Measurements from ENCODE around the gene PGPEP1. TPM values are rescaled to one million over a fixed set of nuclear protein-coding genes. Genes with fewer than 3 reads are reported as not detected.
A peak's percentile ranks its signal among the peaks of the same experiment; 100 is the strongest.
"Not testable (repeated sequence)": the region's sequence is repeated elsewhere in the genome, so short reads cannot be mapped to it uniquely, and the experiment has no call there.

The PGPEP1 gene
- total RNA-seq, 1 donor from 2014 or later: 48.5 TPM

DNA sequence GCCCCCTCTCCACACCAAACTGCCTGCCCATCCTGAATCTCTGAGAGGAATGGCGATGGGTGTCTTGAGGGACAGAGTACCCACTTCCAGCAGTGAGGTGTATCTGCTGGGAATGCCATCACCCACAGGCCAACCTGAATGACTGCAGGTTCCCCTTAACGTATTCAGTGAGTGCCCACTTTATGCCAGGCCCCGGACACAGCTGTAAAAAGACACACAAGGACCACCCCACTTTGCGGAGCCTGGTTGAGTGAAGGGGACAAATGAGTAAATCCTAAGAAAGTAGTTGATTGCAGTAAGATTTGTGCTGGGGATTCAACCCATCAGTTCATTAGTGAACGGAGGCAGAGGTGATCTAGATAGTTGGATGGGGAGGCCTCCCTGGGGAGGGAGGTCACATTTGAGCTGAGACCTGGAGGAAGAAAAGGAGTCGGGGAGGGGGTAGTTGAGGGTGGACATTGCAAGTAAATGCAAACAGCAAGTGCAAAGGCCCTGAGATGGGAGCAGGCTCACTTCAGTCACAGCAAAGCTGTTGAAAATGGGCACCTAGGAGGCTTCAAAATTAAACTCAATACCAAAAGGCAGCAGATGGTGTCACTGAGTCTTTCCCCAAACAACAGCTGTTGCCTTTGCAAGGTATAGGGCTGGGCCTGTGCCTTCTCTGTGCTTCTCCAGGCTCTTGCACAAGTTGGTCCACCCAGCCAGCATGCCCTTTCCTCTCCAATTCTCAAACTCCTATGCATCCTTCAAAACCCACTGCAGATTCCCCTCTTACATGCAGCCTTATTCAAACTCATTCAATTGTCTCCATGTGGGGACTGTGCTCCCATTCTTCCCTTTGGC is 49.9 kb downstream of the PGPEP1 start:
- no peak for DNase-seq (ENCODE audit: low spot score)

DNA sequence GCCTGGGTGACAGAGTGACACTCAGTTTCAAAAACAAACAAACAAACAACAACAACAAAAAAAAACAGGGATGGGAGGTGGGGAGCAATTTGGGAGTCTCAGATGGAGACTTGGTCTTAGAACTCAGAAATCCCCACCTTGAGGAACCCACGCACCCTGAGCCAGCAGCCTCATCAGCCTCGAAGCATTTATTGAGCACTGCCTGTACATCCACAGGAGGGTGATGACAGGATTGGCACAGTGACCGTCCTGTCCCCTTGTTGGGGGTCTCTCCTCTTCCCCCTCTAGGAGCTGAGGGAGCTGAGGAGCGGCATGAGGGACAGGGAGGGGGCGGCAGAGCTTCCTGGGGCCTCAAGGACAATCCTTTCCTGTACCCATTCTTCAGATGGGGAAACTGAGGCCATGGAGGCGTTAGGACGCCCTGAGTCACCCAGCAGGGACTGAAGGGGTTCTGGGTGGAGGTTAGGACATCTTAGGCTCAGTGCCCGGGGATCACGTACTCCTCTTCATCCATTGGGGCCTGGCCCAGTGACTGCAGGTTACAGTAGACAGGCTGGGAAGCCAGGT is 51.2 kb downstream of the PGPEP1 start:
- no peak for DNase-seq (ENCODE audit: low spot score)

DNA sequence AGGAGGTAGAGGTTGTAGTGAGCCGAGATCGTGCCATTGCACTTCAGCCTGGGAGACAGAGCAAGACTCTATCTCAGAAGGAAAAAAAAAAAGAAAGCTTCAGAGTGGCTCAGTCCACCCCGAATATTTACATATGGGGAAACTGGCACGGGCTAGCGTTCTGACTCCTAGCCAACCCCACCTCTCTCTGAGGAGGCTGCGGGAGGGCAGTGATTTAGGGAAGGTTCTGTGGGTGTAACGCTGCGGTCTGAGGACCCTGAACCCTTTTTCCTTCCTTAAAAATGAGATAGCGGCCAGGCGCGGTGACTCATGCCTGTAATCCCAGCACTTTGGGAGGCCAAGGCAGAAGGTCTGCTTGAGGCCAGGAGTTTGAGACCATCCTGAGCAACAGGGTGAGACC is 52.0 kb downstream of the PGPEP1 start:
- no peak for DNase-seq (ENCODE audit: low spot score)

DNA sequence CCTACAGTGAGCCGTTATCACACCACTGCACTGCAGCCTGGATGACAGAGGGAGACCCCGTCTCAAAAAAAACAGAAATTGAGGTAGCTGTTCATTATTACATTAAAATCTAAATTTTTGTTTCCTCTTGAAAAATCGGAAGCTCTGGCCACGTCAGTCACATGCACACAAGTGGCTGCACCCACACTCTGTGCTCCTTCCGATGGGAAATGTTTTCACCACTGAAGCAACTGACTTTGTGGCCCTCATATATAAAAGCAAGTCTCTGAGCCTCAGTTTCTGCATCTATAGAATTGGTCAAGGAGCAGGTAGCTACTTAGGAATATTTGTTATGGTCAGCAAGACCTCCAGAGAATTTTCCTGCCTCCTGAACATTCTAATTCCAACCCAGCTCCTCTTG is 52.5 kb downstream of the PGPEP1 start:
- DNase-seq (ENCODE audit: low spot score): no peak

DNA sequence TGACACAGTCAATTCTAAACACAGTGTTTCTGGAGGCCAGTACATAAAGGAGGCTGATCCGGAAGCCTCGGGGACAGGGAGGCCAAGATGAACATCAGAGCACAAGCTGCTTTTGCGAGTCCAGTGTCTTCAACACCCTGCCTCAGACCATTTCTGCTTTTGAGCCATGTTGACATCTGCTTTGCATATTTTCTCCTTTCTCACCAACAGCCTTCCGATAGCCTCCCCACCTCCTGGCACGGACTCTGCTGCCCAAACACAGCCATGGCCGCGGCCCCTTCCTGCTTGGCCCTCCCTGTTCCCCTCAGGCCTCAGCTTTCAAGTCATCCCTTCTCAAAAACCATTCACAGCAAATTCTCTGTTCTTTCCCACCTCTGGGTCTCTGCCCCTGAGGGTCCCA is 53.4 kb downstream of the PGPEP1 start:
- DNase-seq (ENCODE audit: low spot score): no peak

DNA sequence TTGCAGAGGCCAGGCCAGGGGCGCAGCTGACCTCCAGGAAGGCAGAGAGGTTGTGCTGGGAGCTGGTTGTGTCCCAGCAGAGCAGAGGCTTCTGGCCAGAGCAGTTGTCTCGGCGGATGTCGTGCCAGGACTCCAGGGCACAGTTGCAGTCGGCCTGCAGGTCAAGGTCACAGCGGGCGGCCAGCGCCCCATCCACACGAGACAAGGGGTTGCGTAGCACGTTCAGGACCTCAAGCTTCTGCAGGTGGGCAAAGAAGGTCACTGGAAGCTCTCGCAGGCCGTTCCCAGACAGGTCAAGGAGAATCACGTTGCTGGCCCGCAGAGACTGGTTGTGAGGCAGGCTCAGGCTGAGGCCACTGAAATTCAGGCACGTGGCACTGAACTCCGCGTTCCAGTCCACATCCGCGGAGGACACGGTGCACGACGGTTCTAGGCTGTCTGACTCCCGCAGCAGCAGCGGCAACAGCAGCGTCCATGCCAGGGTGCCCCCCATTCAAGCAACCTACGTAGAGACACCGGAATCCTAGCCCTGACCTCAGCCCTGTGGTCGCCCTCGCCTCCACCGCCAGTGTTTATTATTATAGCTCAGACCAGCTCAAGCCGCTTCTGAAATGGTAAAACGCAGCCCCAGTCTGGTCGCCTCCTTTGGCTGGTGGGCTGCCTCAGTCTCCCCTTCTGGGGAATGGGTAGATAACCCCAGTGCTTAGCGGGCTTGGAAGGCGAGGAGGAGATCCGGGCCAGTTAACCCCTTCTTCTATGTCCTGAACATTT is 56.3 kb downstream of the PGPEP1 start:
- DNase-seq (ENCODE audit: low spot score): no peak

DNA sequence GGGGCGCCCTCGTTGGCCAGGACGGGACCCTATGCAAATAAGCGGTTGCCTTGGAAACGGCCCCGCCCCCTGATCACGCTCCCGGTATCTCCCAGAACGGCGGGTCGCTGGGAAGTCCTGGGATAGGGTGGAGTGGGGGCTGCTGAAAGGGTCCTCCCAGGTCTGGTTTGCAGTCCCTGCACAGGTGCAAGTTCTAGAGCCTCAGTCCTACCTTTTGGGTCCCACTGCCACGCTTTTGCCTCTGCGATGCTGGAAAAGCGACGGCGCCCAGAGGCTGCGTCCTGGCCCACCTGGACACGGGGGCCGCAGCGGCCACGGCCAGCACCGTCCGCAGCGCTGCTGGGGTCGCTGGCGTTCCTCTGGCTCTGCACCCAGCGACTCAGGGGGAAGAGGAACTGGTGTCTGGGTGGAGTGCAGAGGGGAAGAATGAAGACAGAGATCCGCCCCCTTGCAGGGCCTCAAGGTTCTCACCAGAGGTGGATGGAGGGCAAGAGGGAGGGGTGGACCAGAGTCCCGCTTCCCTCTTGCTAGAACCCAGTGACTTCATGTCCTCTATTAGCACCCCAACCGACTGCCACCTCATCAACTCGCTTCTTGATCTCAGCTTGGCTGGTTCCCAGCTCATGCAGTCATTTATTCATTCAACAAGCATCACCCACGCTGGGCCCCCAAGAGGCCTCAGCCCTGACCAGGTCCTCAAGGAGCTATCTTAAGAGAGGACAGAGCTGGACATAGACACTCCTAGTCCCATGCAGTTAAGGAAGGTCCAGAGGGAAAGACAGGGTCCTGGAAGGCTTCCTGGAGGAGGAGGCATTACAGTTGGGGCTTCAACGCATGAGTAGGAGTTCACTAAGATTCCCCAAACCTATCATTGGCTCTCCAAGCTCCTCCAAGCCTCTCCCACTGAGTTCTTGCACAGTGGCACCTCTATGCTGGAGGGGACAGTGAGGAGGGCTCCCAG is 57.1 kb downstream of the PGPEP1 start, which contains the start of gene LRRC25:
Gene LRRC25 (minus strand): TSS at position 381 of the 961 bp plus-strand sequence. CDS start 659 bp downstream, outside the sequence.
- DNase-seq (ENCODE audit: low spot score): no peak

DNA sequence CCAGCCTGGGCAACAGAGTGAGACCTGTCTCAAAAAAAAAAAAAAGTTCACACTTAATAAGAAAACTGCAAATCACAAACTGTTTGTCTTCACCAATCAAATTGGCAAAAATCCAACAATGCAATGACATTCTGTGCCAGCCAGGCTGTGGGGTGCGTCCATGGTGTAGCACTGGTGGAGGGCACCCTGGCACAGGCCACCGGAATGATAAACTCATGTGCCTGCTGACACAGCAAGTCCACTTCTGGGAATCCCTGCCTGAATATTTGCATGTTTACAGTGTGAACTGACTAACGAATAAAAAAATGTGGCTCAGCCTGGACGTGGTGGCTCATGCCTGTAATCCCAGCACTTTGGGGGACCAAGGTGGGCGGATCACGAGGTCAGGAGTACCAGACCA is 58.6 kb downstream of the PGPEP1 start:
- DNase-seq (ENCODE audit: low spot score): peak; percentile 69

DNA sequence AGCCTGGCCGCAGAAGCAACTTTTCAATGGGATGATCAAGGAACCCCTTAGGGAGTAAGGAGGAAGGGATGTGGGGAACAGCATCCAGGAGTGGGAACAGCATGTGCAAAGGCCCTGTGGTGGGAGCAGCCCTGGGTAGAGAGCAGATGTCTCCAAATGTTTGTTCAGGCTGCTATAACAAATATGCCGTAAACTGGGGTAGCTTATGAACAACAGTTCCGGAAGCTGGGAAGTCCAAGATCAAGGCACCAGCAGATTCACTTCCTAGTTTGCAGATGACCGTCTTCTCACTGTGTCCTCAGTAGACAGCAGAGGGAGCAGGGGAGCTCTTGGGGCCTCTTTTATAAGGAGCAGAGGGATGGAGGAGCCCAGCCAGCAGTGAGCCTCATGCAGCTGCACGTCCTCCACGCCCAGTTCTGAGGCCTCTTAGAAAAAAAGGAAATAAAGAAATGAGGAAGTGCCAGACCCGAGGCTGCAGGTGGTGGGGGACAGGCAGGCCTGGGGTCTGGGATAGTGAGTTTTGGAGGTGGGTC is 61.2 kb downstream of the PGPEP1 start:
- peak; percentile 73 for DNase-seq (ENCODE audit: low spot score)

DNA sequence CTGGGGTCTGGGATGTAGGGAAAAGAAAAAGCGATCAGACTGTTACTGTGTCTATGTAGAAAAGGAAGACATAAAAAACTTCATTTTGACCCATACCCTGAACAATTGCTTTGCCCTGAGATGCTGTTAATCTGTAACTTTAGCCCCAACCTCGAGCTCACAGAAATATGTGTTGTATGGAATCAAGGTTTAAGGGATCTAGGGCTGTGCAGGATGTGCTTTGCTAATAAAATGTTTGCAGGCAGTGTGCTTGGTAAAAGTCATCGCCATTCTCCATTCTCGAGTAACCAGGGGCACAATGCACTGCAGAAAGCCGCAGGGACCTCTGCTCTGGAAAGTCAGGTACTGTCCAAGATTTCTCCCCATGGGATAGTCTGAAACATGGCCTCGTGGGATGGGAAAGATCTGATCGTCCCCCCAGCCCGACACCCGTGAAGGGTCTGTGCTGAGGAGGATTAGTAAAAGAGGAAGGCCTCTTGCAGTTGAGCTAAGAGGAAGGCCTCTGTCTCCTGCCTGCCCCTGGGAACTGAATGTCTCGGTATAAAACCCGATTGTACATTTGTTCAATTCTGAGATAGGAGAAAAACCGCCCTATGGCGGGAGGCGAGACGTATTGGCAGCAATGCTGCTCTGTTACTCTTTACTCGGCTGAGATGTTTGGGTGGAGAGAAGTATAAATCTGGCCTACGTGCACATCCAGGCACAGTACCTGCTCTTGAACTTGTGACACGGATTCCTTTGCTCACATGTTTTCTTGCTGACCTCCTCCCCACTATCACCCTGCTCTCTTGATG is 62.3 kb downstream of the PGPEP1 start:
- not testable (repeated sequence) for DNase-seq (ENCODE audit: low spot score)

DNA sequence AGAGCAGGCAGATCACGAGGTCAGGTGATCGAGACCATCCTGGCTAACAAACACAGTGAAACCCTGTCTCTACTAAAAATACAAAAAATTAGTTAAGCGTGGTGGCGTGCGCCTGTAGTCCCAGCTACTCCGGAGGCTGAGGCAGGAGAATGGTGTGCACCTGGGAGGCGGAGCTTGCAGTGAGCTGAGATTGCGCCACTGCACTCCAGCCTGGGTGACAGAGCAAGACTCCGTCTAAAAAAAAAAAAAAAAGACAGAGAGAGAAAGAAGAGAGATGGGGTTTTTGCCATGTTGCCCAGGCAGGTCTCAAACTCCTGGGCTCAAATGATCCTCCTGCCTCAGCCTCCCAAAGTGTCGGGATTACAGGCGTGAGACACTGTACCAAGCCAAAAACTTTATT is 65.4 kb downstream of the PGPEP1 start:
- not testable (repeated sequence) for DNase-seq (ENCODE audit: low spot score)

DNA sequence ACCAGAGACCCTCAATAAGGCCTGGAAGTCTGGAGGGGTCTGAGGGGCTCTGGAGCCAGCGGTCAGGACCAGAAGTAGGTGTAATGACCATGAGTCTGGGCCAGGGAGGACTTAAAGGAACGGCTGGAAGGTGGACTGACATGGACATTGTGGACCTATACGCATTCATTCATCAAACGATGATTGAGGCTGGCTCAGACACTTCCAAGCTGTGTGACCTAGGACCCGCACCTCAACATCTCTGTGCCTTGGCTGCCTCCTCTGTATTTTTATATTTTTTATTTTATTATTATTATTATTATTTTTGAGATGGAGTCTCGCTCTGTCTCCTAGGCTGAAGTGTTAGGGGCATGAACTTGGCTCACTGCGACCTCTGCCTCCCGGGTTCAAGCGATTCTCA is 66.4 kb downstream of the PGPEP1 start:
- no peak for DNase-seq (ENCODE audit: low spot score)

DNA sequence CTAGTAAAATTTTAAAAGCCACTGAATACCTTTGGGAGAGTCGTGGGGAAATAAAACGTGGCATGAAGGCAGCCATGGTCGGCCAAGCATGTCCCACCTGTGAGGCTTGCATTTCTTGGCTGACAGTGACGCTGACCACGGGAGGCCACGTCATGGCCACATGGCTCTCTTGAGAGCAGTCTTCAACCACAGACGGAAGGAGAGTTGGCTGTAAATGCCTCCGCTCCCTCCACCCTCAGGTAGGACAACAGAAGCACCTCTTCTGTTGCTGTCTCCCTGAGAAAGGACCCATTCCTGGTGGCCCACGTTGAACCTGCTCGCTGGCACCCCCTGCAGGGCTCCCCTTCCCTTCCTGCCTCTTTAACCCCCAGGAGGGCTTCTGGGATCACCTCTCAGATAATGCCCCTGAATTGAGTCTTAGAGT is 67.7 kb downstream of the PGPEP1 start:
- DNase-seq (ENCODE audit: low spot score): no peak

DNA sequence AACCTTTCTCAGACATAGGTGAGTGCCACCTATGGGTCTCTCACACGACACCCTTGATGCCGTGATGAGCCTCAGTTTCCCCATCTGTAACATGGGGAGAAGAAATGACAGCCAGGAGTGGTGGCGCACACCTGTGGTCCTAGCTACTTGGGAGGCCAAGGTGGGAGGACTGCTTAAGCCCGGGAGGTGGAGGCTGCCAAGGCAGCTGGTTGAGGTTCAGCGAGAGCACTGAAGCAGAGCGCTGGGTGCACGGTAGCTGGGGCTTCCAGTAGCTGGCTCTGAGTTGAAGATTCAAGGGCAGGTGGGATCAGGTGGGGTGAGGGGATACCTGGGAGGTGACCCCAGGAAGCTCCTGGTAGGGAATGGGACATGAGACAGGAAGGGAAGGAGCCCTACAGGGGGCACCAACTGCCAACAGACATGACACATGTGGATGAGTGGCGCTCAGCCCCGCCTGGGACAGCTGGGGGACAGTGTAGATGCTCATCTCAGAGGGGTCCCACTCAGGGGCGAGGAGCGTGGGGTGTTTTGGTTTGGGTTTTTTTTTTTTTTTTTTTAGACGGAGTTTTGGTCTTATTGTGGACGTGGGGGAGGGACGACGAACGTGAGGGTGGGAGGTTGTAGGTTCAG is 72.3 kb downstream of the PGPEP1 start:
- DNase-seq (ENCODE audit: low spot score): no peak

DNA sequence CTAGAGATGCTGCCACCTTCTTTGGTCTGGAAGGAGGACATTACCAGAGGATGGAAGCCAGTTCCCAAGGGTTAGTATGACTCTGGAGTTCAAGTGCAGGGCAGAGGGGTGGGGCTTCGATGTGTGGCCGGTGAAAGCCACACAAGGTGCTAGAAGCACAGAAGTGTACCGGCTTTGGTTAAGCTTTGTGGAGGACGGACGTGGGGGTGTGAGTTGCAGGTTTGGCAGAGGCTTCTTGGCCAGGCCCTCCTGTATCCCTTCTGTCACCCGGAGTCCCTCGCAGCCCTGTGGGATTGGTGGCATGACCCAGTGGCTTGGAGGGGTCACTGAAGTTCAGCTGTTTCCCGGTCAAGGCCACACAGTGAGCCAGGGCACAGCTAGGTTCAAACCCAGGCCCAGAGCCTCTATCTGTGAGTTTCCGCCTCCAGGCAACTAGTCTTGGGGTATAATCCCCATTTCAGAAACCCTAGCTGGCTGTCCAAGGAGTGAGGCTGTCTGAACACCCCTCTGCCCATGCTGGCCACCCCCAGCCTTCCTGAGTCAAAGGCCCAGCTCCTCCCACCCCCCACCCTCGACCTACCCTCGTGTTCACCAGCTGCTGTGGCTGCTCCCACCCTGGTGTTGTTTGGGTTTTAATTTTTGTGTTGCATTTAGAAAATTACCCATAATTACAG is 74.2 kb downstream of the PGPEP1 start:
- DNase-seq (ENCODE audit: low spot score): no peak

DNA sequence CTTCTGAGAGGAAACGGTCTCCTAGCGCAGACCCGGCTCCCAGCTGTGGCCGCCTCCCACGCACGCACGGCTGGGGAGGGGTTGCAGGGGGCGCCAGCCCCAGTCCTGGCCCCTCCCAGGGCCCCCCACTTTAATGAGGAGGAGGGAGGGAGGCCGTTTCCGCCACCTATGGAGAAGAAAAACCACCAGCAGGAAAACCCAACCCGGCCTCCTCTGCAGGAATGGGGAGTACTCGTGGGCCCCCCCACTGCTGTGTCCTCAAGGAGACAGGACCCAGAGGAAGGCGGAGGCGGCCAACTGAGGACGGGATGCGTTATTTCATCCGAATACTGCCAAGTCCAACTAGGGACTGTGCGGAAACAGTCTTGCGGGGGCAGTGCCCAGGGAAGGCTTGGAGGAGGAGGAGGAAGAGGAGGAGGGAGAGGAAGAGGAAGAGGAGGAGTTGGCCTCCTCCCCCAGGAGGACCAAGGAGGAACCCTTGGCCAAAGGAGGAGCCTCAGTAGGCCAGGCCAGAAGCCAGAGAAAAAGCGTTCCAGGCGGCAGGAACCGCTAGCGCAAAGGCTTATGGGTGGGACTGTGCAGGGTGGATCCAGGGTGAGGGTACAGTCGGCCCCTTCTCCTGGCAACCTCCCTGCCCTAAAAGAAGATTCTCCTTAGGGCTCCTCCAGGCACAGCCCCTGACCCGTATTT is 74.9 kb downstream of the PGPEP1 start:
- peak; percentile 78 for DNase-seq (ENCODE audit: low spot score)

DNA sequence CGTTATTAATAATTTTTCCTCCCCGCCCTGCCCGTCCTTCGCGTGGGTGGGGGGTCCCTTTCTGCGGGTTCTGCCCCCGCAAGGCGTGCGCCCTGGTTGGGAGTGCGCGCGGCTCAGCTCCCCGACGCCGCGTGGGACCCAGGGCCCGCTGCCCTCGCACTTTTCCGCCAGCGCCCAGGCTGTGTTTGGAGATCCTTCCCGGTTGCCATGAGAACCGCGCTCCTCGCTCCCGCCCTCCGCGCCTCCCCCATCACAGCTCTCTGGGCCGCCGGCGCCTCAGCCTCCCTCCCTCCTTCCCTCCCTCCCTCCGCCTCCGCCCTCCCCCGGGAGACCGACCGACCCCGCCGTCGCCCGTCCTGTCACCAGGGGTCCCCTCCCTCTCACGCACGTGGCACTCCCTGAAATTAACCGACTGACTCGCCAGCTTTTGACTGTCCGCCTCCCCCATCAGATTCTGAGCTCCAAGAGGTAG is 76.4 kb downstream of the PGPEP1 start:
- DNase-seq (ENCODE audit: low spot score): peak; percentile 92

DNA sequence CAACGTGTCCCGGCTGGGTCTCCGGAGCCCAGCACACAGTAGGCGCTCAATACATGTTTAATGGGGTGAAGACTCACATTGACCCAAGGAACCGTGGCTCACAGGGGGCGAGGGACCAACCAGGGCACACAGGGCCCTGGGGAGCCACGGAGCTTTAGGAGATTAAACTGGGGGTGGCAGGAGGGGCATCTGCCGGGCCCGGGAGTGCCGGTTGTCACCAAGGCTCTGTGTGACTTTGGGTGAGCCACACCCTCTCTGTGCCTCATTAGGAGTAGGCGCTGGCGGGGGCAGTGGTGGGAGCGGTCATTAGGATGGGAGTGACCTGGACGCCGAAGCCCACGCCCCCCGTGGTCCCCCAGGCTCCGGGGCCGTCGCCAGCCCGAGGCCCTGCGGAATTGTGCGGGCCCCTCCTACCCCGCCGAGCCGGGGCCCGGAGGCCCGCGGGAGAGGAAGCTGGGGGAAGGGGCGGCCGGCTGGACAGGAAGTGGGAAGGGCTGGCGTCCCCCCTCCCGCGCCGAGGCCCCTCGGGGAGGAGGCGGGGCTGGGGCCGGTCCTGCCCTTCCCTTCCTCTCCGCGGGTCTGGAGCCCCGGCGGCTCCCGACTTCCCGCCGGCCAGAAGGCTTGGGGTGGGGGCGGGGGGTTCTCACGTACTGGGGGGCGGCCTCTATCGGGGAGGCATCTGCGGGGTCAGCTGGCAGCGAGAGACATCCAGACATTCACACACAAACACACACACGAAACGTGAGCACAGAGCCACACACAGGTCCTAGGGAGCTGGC is 77.0 kb downstream of the PGPEP1 start:
- DNase-seq (ENCODE audit: low spot score): peak; percentile 81
